DMS153 treated with DMSO at 0.1 percent for 48 hours (cell line): ENCODE results near the gene GNS.

Experiments
- DNase-seq: peaks from one replicate; lab custom pipeline; 2025; ENCODE audit not compliant: unreplicated experiment; lab: John Stamatoyannopoulos, UW

The GNS gene

GRCh38 chr12:64675795-64676194 lies 83.4 kb downstream of the GNS start:
- no peak for DNase-seq

GRCh38 chr12:64674367-64674922 lies 84.8 kb downstream of the GNS start:
- no peak for DNase-seq

GRCh38 chr12:64673490-64674169 lies 85.6 kb downstream of the GNS start:
- DNase-seq = no peak

GRCh38 chr12:64672925-64673409 lies 86.2 kb downstream of the GNS start:
- DNase-seq = peak; percentile 86

GRCh38 chr12:64671681-64672080 lies 87.5 kb downstream of the GNS start:
- no peak for DNase-seq

GRCh38 chr12:64670919-64671639 lies 88.1 kb downstream of the GNS start:
- no peak for DNase-seq

GRCh38 chr12:64670019-64670418 lies 89.2 kb downstream of the GNS start:
- DNase-seq = no peak

- DNase-seq = no peak
Measured at GRCh38 chr12:64669270-64669842, 89.8 kb downstream of the GNS start.

- no peak for DNase-seq
Measured at GRCh38 chr12:64667793-64668192, 91.4 kb downstream of the GNS start.

GRCh38 chr12:64666054-64666914 lies 92.9 kb downstream of the GNS start:
- no peak for DNase-seq

- DNase-seq = no peak
Measured at GRCh38 chr12:64665514-64665913, 93.7 kb downstream of the GNS start.
